GM18517 (cell line): Measurements from ENCODE around the gene HMOX2.

Source experiments
- ATAC-seq: cut with Tn5 transposase; IDR thresholded peaks from one replicate; pipeline ENCODE4 v1.9.1; 2021; ENCODE audit warnings: mild to moderate bottlenecking, moderate library complexity; ENCODE audit not compliant: unreplicated experiment

The HMOX2 gene

GRCh38 chr16:4500272-4500671 lies 24.1 kb downstream of the HMOX2 start:
- ATAC-seq: no peak

GRCh38 chr16:4501071-4501478 lies 24.9 kb downstream of the HMOX2 start:
- ATAC-seq: no peak

- peak; percentile 72 for ATAC-seq
Observed at GRCh38 chr16:4505356-4506147, 29.4 kb downstream of the HMOX2 start.

- ATAC-seq: no peak
Observed at GRCh38 chr16:4506450-4506849, 30.3 kb downstream of the HMOX2 start.

GRCh38 chr16:4507588-4508345 lies 31.6 kb downstream of the HMOX2 start:
- ATAC-seq: no peak

- no peak for ATAC-seq
Observed at GRCh38 chr16:4508806-4509205, 32.6 kb downstream of the HMOX2 start.

- no peak for ATAC-seq
Observed at GRCh38 chr16:4509420-4509819, 33.2 kb downstream of the HMOX2 start.

GRCh38 chr16:4510131-4510530 lies 33.9 kb downstream of the HMOX2 start:
- ATAC-seq: no peak

GRCh38 chr16:4510747-4511426 lies 34.7 kb downstream of the HMOX2 start:
- no peak for ATAC-seq

- no peak for ATAC-seq
Observed at GRCh38 chr16:4511441-4512082, 35.4 kb downstream of the HMOX2 start.

GRCh38 chr16:4512473-4512872 lies 36.3 kb downstream of the HMOX2 start:
- no peak for ATAC-seq

- no peak for ATAC-seq
Observed at GRCh38 chr16:4513086-4513860, 37.1 kb downstream of the HMOX2 start.

- ATAC-seq: no peak
Observed at GRCh38 chr16:4513881-4514280, 37.7 kb downstream of the HMOX2 start.

GRCh38 chr16:4514606-4515005 lies 38.4 kb downstream of the HMOX2 start:
- no peak for ATAC-seq

- ATAC-seq: peak; percentile 40
Observed at GRCh38 chr16:4515611-4516233, 39.5 kb downstream of the HMOX2 start.

- no peak for ATAC-seq
Observed at GRCh38 chr16:4517812-4518680, 41.8 kb downstream of the HMOX2 start.

- no peak for ATAC-seq
Observed at GRCh38 chr16:4519274-4520058, 43.3 kb downstream of the HMOX2 start.

GRCh38 chr16:4520913-4521312 lies 44.7 kb downstream of the HMOX2 start:
- no peak for ATAC-seq
